ENCODE data around the gene JADE3. TPM values are rescaled to one million over a fixed set of nuclear protein-coding genes. Genes with fewer than 3 reads are reported as not detected.

JADE3 gene
- total and polyA plus RNA-seq, 12 donors: 1.6 to 8.7 (median 6.0) TPM

GRCh38 chrX:46866726-46867125, 45.5 kb upstream of the JADE3 start:
- Histone ChIP-seq H3K4me1 (peaks cover 0 to 5% (median 0%) of the 10 kb centered on the region in 9 donors), H3K9me3 (peaks cover 0 to 6% (median 0%) of the 10 kb centered on the region in 11 donors), H3K27ac (no peak overlapping the region), H3K4me3 (no peak overlapping the region), H3K36me3 (peaks cover 0 to 14% (median 0%) of the 10 kb centered on the region in 9 donors), H3K27me3 (no peaks in the 10 kb centered on the region)
- intact Hi-C loops (cut with DNase I): no loop called here
- DNase-seq (no peak), ATAC-seq (no peak)
- no peak for TF ChIP-seq CTCF (IDR thresholded peaks at IDR 0.05)

- 62 to 78% methylated on average over 2 of the region's 2 CpGs for WGBS, 2 donors
Measured at GRCh38 chrX:46873746-46874145, 38.5 kb upstream of the JADE3 start.

GRCh38 chrX:46876901-46877300, 35.3 kb upstream of the JADE3 start:
- Histone ChIP-seq H3K9me3 (no peaks in the 10 kb centered on the region), H3K27me3 (peaks cover 0 to 13% (median 0%) of the 10 kb centered on the region in 7 donors), H3K27ac (no peak overlapping the region), H3K36me3 (peaks cover 0 to 21% (median 0%) of the 10 kb centered on the region in 9 donors), H3K4me3 (no peak overlapping the region), H3K4me1 (no peaks in the 10 kb centered on the region)
- intact Hi-C loops (cut with DNase I): no loop called here
- DNase-seq: no peak
- ATAC-seq: no peak
- no peak for TF ChIP-seq CTCF (IDR thresholded peaks at IDR 0.05)

More at GRCh38 chrX:46873746-46874145, 38.5 kb upstream of the JADE3 start:
- no peak overlapping the region for H3K27ac ChIP-seq
- H3K9me3 ChIP-seq: no peaks in the 10 kb centered on the region
- H3K27me3 ChIP-seq: peaks cover 0 to 2% (median 0%) of the 10 kb centered on the region in 7 donors
- no peak overlapping the region for H3K4me3 ChIP-seq
- ATAC-seq (no peak), DNase-seq (no peak)
- no peaks in the 10 kb centered on the region for H3K4me1 ChIP-seq
- no peak for TF ChIP-seq CTCF (IDR thresholded peaks at IDR 0.05)
- intact Hi-C loops (cut with DNase I): no loop called here
- peaks cover 0 to 9% (median 0%) of the 10 kb centered on the region in 9 donors for H3K36me3 ChIP-seq

- Histone ChIP-seq H3K27me3 (peaks cover 0 to 10% (median 0%) of the 10 kb centered on the region in 7 donors), H3K4me1 (no peaks in the 10 kb centered on the region), H3K36me3 (peaks cover 0 to 23% (median 0%) of the 10 kb centered on the region in 9 donors), H3K27ac (no peak overlapping the region), H3K9me3 (no peaks in the 10 kb centered on the region), H3K4me3 (no peak overlapping the region)
- DNase-seq (no peak), ATAC-seq (no peak)
- no peak for TF ChIP-seq CTCF (IDR thresholded peaks at IDR 0.05)
- intact Hi-C loops (cut with DNase I): loop anchor here in 1 of 10 donors (10.0 kb wide), 1 partner anchor 47 kb away; the partner anchor contains the start of gene RP2
- 76 to 89% methylated on average over 1 of the region's 1 CpG for WGBS, 2 donors
Measured at GRCh38 chrX:46882266-46882665, 30.0 kb upstream of the JADE3 start.
